ENCODE results near the gene CDK14. TPM values are rescaled to one million over a fixed set of nuclear protein-coding genes. Genes with fewer than 3 reads are reported as not detected.

The CDK14 gene
- total and polyA plus RNA-seq, 2 donors (not counting 3 experiments of a cell fraction or from before 2014, with no cell fraction given): 5.5 to 34.2 TPM

- intact Hi-C loops (cut with micrococcal nuclease): no loop called here
- no peak overlapping the region for H2AFZ ChIP-seq (ENCODE audit: low read depth, low read length)
Observed at GRCh38 chr7:90876701-90877100, 280.6 kb downstream of the CDK14 start.

GRCh38 chr7:90877201-90877600 lies 281.1 kb downstream of the CDK14 start:
- CTCF ChIA-PET: interaction anchor here (1.4 kb wide), 1 partner anchor 11 kb away, joined by 4 read pairs; no protein-coding TSS in a partner anchor
- H3K9me3 ChIP-seq (replicated peaks; ENCODE audit: control insufficient read depth, insufficient read depth, low read length): no peaks in the 10 kb centered on the region
- no peaks in the 10 kb centered on the region for H3K79me2 ChIP-seq (ENCODE audit: control insufficient read depth, insufficient read depth, low read length)
- BruUV-seq (replicated peaks): no TSS peak
- TF ChIP-seq GATA2 (IDR thresholded peaks at IDR 0.05; ENCODE audit: insufficient read depth, insufficient read length, low read depth, low read length) (no peak), FOS (IDR thresholded peaks at IDR 0.05; ENCODE audit: borderline replicate concordance, insufficient read depth, low read length) (no peak), MYC (IDR thresholded peaks at IDR 0.05; ENCODE audit: low read depth, low read length) (no peak), POLR2A (IDR thresholded peaks at IDR 0.05; ENCODE audit: low read depth, low read length) (no peak), EZH2 (IDR thresholded peaks at IDR 0.05; ENCODE audit: borderline replicate concordance, low read depth, low read length, severe bottlenecking) (no peak), JUN (IDR thresholded peaks at IDR 0.05; ENCODE audit: borderline replicate concordance, insufficient read depth, insufficient read length, low read depth) (no peak), POLR2AphosphoS5 (IDR thresholded peaks at IDR 0.05; ENCODE audit: insufficient read depth, low read depth, low read length) (no peak)
- TF ChIP-seq, protein P1, sequence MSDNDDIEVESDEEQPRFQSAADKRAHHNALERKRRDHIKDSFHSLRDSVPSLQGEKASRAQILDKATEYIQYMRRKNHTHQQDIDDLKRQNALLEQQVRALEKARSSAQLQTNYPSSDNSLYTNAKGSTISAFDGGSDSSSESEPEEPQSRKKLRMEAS (IDR thresholded peaks at IDR 0.05; ENCODE audit: insufficient read depth, insufficient read length): no peak
- TF ChIP-seq, protein P2, sequence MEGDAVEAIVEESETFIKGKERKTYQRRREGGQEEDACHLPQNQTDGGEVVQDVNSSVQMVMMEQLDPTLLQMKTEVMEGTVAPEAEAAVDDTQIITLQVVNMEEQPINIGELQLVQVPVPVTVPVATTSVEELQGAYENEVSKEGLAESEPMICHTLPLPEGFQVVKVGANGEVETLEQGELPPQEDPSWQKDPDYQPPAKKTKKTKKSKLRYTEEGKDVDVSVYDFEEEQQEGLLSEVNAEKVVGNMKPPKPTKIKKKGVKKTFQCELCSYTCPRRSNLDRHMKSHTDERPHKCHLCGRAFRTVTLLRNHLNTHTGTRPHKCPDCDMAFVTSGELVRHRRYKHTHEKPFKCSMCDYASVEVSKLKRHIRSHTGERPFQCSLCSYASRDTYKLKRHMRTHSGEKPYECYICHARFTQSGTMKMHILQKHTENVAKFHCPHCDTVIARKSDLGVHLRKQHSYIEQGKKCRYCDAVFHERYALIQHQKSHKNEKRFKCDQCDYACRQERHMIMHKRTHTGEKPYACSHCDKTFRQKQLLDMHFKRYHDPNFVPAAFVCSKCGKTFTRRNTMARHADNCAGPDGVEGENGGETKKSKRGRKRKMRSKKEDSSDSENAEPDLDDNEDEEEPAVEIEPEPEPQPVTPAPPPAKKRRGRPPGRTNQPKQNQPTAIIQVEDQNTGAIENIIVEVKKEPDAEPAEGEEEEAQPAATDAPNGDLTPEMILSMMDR (IDR thresholded peaks at IDR 0.05; ENCODE audit: extremely low read depth in 1 of 2, insufficient read depth in 1 of 2, low read depth in 1 of 2, low read length in 2 of 2): no peak
- intact Hi-C loops (cut with micrococcal nuclease): no loop called here
- no peaks in the 10 kb centered on the region for H3K27me3 ChIP-seq (ENCODE audit: control insufficient read depth in 2 of 2, insufficient read depth in 2 of 2, low read length in 2 of 2)
- no peak overlapping the region for H3K4me2 ChIP-seq (ENCODE audit: insufficient read depth, low read length)
- no peaks in the 10 kb centered on the region for H3K9me1 ChIP-seq (replicated peaks; ENCODE audit: control insufficient read depth, extremely low read depth, insufficient read depth, low read length)
- no peaks in the 10 kb centered on the region for H3K36me3 ChIP-seq (ENCODE audit: control insufficient read depth in 2 of 2, extremely low read depth in 1 of 2, insufficient read depth in 2 of 2, low read length in 2 of 2)
- no peak overlapping the region for H3K27ac ChIP-seq (ENCODE audit: insufficient read depth, low read depth, low read length)
- no peak for DNase-seq (ENCODE audit: low read depth, low spot score)
- POLR2A ChIA-PET: no interaction called here
- H2AFZ ChIP-seq (ENCODE audit: low read depth, low read length): no peak overlapping the region
- FAIRE-seq: no peak
- dilution Hi-C loops (cut with MboI; ENCODE audit: extremely low pct_ligation_motif_present, low sequenced_read_pairs): no loop called here
- H3K4me3 ChIP-seq (replicated peaks in 1 of 3; ENCODE audit: insufficient read depth in 1 of 3, low read depth in 1 of 3, low read length in 3 of 3): no peak overlapping the region
- H4K20me1 ChIP-seq (replicated peaks; ENCODE audit: control insufficient read depth, extremely low read depth, insufficient read depth, low read length): no peaks in the 10 kb centered on the region
- H3K9ac ChIP-seq (replicated peaks; ENCODE audit: extremely low read depth, insufficient read depth, low read length): no peak overlapping the region
- H3K4me1 ChIP-seq (ENCODE audit: control insufficient read depth, extremely low read depth, insufficient read depth, low read length): no peaks in the 10 kb centered on the region

More at GRCh38 chr7:90876701-90877100, 280.6 kb downstream of the CDK14 start:
- no peaks in the 10 kb centered on the region for H3K27me3 ChIP-seq (ENCODE audit: control insufficient read depth in 2 of 2, insufficient read depth in 2 of 2, low read length in 2 of 2)
- TF ChIP-seq, protein P1 (IDR thresholded peaks at IDR 0.05; ENCODE audit: insufficient read depth, insufficient read length): no peak
- no peaks in the 10 kb centered on the region for H3K9me1 ChIP-seq (replicated peaks; ENCODE audit: control insufficient read depth, extremely low read depth, insufficient read depth, low read length)
- dilution Hi-C loops (cut with MboI; ENCODE audit: extremely low pct_ligation_motif_present, low sequenced_read_pairs): no loop called here
- no peaks in the 10 kb centered on the region for H3K79me2 ChIP-seq (ENCODE audit: control insufficient read depth, insufficient read depth, low read length)
- H3K27ac ChIP-seq (ENCODE audit: insufficient read depth, low read depth, low read length): no peak overlapping the region
- no peaks in the 10 kb centered on the region for H3K4me1 ChIP-seq (ENCODE audit: control insufficient read depth, extremely low read depth, insufficient read depth, low read length)
- H4K20me1 ChIP-seq (replicated peaks; ENCODE audit: control insufficient read depth, extremely low read depth, insufficient read depth, low read length): no peaks in the 10 kb centered on the region
- ChIA-PET CTCF (interaction anchor here (1.4 kb wide), 1 partner anchor 11 kb away, joined by 4 read pairs; no protein-coding TSS in a partner anchor), POLR2A (no interaction called here)
- no TSS peak for BruUV-seq (replicated peaks)
- H3K36me3 ChIP-seq (ENCODE audit: control insufficient read depth in 2 of 2, extremely low read depth in 1 of 2, insufficient read depth in 2 of 2, low read length in 2 of 2): no peaks in the 10 kb centered on the region
- no peak overlapping the region for H3K4me2 ChIP-seq (ENCODE audit: insufficient read depth, low read length)
- H3K4me3 ChIP-seq (replicated peaks in 1 of 3; ENCODE audit: insufficient read depth in 1 of 3, low read depth in 1 of 3, low read length in 3 of 3): no peak overlapping the region
- H3K9me3 ChIP-seq (replicated peaks; ENCODE audit: control insufficient read depth, insufficient read depth, low read length): no peaks in the 10 kb centered on the region
- no peak overlapping the region for H3K9ac ChIP-seq (replicated peaks; ENCODE audit: extremely low read depth, insufficient read depth, low read length)
- DNase-seq (ENCODE audit: low read depth, low spot score) (no peak), FAIRE-seq (no peak)
